OCI-LY1 (cell line): ENCODE data around the gene SLCO2A1.

Experiments
- H2AFZ ChIP-seq: fragments of 200-600 bp; sonication (generic), shearing (Covaris generic); 2 replicates; pipeline ENCODE4 v1.6.0; 2014; ENCODE audit warnings: antibody characterized with exemption, mild to moderate bottlenecking, low read length
- H3F3A ChIP-seq: fragments of 200-600 bp; sonication (generic), shearing (Covaris generic); 2 replicates; pipeline ENCODE4 v1.6.0; 2014; ENCODE audit warnings: mild to moderate bottlenecking, antibody characterized with exemption, low read length, moderate library complexity; ENCODE audit not compliant: insufficient read depth
- H3K27ac ChIP-seq: fragments of 200-600 bp; sonication (generic); 2 replicates; pipeline ENCODE4 v1.5.1; 2014; ENCODE audit warnings: low read length, mixed run types, mild to moderate bottlenecking, low read depth; ENCODE audit not compliant: poor library complexity, severe bottlenecking
- H3K27me3 ChIP-seq: fragments of 200-600 bp; sonication (generic); 2 replicates; pipeline ENCODE4 v1.6.0; 2014; ENCODE audit warnings: antibody characterized with exemption, mild to moderate bottlenecking, low read length, moderate library complexity; ENCODE audit not compliant: insufficient read depth
- H3K36me3 ChIP-seq: fragments of 200-600 bp; sonication (generic); 2 replicates; pipeline ENCODE4 v1.6.1; 2014; ENCODE audit warnings: mild to moderate bottlenecking, antibody characterized with exemption, low read length, moderate library complexity, mixed read lengths; ENCODE audit not compliant: insufficient read depth
- H3K4me1 ChIP-seq: fragments of 200-600 bp; sonication (generic); 2 replicates; pipeline ENCODE4 v1.5.1; 2014; ENCODE audit warnings: mild to moderate bottlenecking, low read length, moderate library complexity; ENCODE audit not compliant: insufficient read depth, severe bottlenecking
- H3K4me2 ChIP-seq: fragments of 200-600 bp; sonication (generic), shearing (Covaris generic); 2 replicates; pipeline ENCODE4 v1.6.1; 2014; ENCODE audit warnings: low read length
- H3K4me3 ChIP-seq: fragments of 200-600 bp; sonication (generic); 2 replicates; pipeline ENCODE4 v1.5.1; 2014; ENCODE audit warnings: low read length, low read depth, mild to moderate bottlenecking, mixed read lengths; ENCODE audit not compliant: poor library complexity, severe bottlenecking
- H3K79me2 ChIP-seq: fragments of 200-600 bp; shearing (Covaris generic); 2 replicates; pipeline ENCODE4 v1.6.1; 2016; ENCODE audit warnings: mixed run types, low read length, mixed read lengths; ENCODE audit not compliant: insufficient read depth
- H3K9ac ChIP-seq: fragments of 200-600 bp; sonication (generic), shearing (Covaris generic); 2 replicates; pipeline ENCODE4 v1.6.1; 2014; ENCODE audit warnings: mild to moderate bottlenecking, low read length, mixed read lengths
- H3K9me2 ChIP-seq: fragments of 200-600 bp; sonication (generic), shearing (Covaris generic); 2 replicates; pipeline ENCODE4 v1.6.1; 2014; ENCODE audit warnings: low read depth, mild to moderate bottlenecking, low read length, mixed read lengths
- H3K9me3 ChIP-seq: fragments of 200-600 bp; shearing (Covaris generic); 2 replicates; pipeline ENCODE4 v1.6.1; 2014; ENCODE audit warnings: low read length, mixed read lengths
- H4K20me1 ChIP-seq: fragments of 200-600 bp; sonication (generic), shearing (Covaris generic); 2 replicates; pipeline ENCODE4 v1.6.0; 2016; ENCODE audit warnings: mild to moderate bottlenecking, low read length; ENCODE audit not compliant: insufficient read depth
- EZH2 ChIP-seq: fragments of 200-600 bp; sonication (generic), shearing (Covaris generic); IDR thresholded peaks from 2 replicates; pipeline ENCODE4 v1.8.0; 2017; ENCODE audit warnings: borderline replicate concordance, mixed run types, mild to moderate bottlenecking, antibody characterized with exemption, low read length, moderate library complexity, mixed read lengths
- TF ChIP-seq, protein P1 (sequence below): fragments of 200-600 bp; sonication (generic), shearing (Covaris generic); IDR thresholded peaks from 2 replicates; pipeline ENCODE4 v1.5.1; 2017; ENCODE audit warnings: mild to moderate bottlenecking, antibody characterized with exemption, low read length, moderate library complexity, mixed read lengths

Gene SLCO2A1

DNA sequence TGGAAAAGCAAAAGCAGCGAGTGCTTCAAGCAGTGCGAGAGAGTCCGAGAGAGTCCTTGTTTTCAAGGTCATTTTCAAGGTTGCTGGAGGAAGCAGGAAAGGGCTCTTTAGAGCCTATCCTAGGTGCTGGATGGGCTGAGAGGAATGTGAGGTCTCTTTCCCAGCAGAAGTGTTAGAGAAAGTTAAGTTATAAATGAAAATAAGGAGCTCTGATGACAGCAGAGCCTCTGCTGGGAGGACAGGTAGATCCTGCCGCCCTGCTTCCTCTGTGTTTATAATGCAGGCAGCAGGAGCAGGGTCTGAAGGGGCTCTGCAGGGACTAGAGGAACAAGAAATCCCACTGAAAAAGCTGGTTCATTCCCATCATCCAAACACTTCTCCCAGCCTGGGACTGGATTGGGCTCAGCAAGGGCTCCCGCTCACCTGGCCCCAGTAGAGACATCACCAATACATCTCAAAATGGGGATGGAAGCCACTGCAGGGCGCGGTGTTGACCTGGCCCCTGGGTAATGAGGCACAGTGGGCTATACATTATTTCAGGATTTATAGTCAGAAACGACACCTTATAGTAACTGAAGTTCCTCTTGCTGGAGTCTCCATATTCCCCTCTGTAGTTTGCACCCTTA is 92.6 kb downstream of the SLCO2A1 start:
- Histone ChIP-seq H3K4me3 (no peak overlapping the region), H3F3A (no peaks in the 10 kb centered on the region), H4K20me1 (no peaks in the 10 kb centered on the region), H3K4me1 (no peaks in the 10 kb centered on the region), H3K79me2 (no peaks in the 10 kb centered on the region), H3K9ac (no peak overlapping the region), H3K27me3 (no peaks in the 10 kb centered on the region), H3K9me3 (no peaks in the 10 kb centered on the region), H3K36me3 (no peaks in the 10 kb centered on the region), H3K27ac (no peak overlapping the region), H3K4me2 (no peak overlapping the region), H3K9me2 (no peaks in the 10 kb centered on the region), H2AFZ (no peak overlapping the region)
- TF ChIP-seq EZH2, result no peak
- TF ChIP-seq, protein P1, sequence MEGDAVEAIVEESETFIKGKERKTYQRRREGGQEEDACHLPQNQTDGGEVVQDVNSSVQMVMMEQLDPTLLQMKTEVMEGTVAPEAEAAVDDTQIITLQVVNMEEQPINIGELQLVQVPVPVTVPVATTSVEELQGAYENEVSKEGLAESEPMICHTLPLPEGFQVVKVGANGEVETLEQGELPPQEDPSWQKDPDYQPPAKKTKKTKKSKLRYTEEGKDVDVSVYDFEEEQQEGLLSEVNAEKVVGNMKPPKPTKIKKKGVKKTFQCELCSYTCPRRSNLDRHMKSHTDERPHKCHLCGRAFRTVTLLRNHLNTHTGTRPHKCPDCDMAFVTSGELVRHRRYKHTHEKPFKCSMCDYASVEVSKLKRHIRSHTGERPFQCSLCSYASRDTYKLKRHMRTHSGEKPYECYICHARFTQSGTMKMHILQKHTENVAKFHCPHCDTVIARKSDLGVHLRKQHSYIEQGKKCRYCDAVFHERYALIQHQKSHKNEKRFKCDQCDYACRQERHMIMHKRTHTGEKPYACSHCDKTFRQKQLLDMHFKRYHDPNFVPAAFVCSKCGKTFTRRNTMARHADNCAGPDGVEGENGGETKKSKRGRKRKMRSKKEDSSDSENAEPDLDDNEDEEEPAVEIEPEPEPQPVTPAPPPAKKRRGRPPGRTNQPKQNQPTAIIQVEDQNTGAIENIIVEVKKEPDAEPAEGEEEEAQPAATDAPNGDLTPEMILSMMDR, result no peak

DNA sequence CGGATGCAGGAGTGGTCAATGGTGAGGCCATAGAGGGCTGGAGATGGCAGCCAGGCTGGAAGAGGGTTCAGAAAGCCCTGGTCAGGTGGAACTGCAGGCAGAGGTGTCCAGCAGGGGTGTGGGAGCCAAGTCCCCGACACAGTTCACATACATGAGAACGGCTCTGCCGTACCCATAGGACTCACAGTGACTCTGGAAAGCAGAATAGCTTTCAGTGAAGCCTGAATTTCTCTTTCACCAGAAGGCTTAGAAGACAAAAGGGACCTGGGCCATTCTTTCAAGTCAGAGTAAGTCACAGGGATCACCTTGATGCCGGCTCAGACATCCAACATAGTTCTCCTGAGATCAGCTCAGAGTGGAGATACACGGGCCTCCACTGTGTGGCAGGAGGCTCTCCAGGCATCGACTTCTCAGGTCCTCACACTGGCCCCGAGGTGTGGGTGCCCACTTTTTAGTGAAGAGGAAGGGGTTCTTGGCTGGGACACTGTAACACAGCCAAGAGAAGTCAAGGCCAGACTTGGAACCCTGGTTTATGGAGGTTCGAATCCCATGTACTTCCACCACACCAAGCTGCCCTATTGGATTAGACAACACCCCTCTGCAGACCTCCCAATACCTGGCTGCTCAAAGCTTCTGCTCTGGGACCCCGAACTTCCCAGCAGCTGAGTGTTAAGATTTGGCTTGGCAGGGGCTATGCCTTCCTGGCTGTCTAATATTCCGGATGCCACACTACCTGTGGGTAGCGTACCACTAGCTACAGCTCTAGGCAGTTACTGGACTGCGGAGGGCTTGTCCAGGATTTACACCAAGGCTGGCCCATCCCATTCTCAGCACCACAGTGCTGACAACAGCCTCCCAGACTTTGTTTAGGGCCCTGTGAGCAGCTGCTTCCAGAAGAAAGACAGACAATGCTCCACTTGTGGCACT is 93.6 kb downstream of the SLCO2A1 start:
- Histone ChIP-seq H3K9ac (no peak overlapping the region), H3K4me3 (no peak overlapping the region), H3K79me2 (no peaks in the 10 kb centered on the region), H3K36me3 (no peaks in the 10 kb centered on the region), H3K27ac (no peak overlapping the region), H3K27me3 (no peaks in the 10 kb centered on the region), H3F3A (no peaks in the 10 kb centered on the region), H4K20me1 (no peaks in the 10 kb centered on the region), H2AFZ (no peak overlapping the region), H3K4me2 (no peak overlapping the region), H3K4me1 (no peaks in the 10 kb centered on the region), H3K9me2 (no peaks in the 10 kb centered on the region), H3K9me3 (no peaks in the 10 kb centered on the region)
- no peak for TF ChIP-seq EZH2
- TF ChIP-seq, protein P1, result no peak

DNA sequence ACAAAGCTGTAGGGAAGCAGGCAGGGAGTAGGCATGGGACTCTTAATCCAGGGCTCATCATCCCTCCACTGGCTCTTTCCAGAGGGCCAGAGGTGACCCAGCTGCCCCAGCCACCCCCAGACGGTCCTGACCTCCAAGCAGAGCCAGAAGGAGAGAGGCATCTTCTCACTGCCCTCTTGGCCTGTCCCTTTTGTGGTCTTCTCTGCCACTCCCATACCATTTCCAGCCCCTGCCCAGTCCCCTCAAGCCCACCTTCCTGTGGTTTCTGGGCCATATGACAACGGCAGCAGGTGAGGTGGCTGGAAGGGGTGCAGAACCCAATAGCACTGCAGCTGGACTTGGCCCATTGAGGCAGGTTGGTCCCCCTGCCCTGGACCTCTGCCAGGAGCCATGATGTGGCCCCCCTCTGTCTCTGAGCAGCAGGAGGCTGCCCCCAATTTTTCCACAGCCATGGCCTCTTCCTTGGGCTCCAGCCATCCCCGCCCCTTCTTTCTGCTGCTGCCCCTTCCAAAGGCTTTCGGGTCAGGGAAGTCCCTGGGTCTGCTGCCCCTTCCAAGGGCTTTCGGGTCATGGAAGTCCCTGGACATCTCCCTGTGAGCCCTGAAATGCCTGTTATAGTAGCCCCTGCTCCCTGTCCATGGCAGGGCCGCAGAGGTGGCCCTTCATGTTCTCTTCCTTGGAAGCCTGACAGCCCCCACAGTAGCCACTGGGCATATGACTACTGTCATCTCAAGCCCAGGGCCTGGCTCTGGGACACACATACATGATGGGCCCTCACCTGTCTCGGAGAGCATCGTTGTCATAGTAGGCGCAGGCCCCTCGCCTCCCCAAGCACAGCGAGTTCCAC is 94.5 kb downstream of the SLCO2A1 start:
- no peak overlapping the region for H3K4me2 ChIP-seq

More for the DNA sequence above, 94.5 kb downstream of the SLCO2A1 start:
- H3K36me3 ChIP-seq, result no peaks in the 10 kb centered on the region
- no peaks in the 10 kb centered on the region for H3K9me2 ChIP-seq
- H3K27ac ChIP-seq, result no peak overlapping the region
- no peaks in the 10 kb centered on the region for H4K20me1 ChIP-seq
- no peak overlapping the region for H3K9ac ChIP-seq
- no peaks in the 10 kb centered on the region for H3K79me2 ChIP-seq
- H3K9me3 ChIP-seq, result no peaks in the 10 kb centered on the region
- no peaks in the 10 kb centered on the region for H3K27me3 ChIP-seq
- no peaks in the 10 kb centered on the region for H3K4me1 ChIP-seq
- no peak for TF ChIP-seq EZH2
- TF ChIP-seq, protein P1, result no peak
- H2AFZ ChIP-seq, result no peak overlapping the region
- H3F3A ChIP-seq, result no peaks in the 10 kb centered on the region
- no peak overlapping the region for H3K4me3 ChIP-seq
